ENCODE measurements around the gene TRPC4AP. TPM values are rescaled to one million over a fixed set of nuclear protein-coding genes. Genes with fewer than 3 reads are reported as not detected.
A peak's percentile ranks its signal among the peaks of the same experiment; 100 is the strongest.

The TRPC4AP gene
- total RNA-seq, 1 experiment from 2014 or later: 36.8 TPM

- no peaks in the 10 kb centered on the region for H3K9me3 ChIP-seq (replicated peaks)
Measured at GRCh38 chr20:34976286-34976685, 116.3 kb downstream of the TRPC4AP start.

GRCh38 chr20:34974246-34974645 lies 118.4 kb downstream of the TRPC4AP start:
- no peak for DNase-seq (ENCODE audit: low read depth in 1 of 2, low spot score in 2 of 2)
- no peaks in the 10 kb centered on the region for H3K9me3 ChIP-seq (replicated peaks)
- no peak overlapping the region for H3K27ac ChIP-seq
- no peak overlapping the region for H3K4me3 ChIP-seq
- peaks cover 5% of the 10 kb centered on the region for H3K4me1 ChIP-seq (replicated peaks)
- no peaks in the 10 kb centered on the region for H3K36me3 ChIP-seq
- no peaks in the 10 kb centered on the region for H3K27me3 ChIP-seq (replicated peaks)

More at GRCh38 chr20:34976286-34976685, 116.3 kb downstream of the TRPC4AP start:
- H3K27me3 ChIP-seq (replicated peaks): no peaks in the 10 kb centered on the region
- H3K4me1 ChIP-seq (replicated peaks): peaks cover 5% of the 10 kb centered on the region
- DNase-seq (ENCODE audit: low read depth in 1 of 2, low spot score in 2 of 2): no peak
- no peaks in the 10 kb centered on the region for H3K36me3 ChIP-seq
- no peak overlapping the region for H3K4me3 ChIP-seq
- H3K27ac ChIP-seq: no peak overlapping the region

- Histone ChIP-seq H3K27ac (no peak overlapping the region), H3K4me3 (no peak overlapping the region), H3K9me3 (replicated peaks) (no peaks in the 10 kb centered on the region), H3K36me3 (no peaks in the 10 kb centered on the region), H3K27me3 (replicated peaks) (no peaks in the 10 kb centered on the region), H3K4me1 (replicated peaks) (no peaks in the 10 kb centered on the region)
- DNase-seq (ENCODE audit: low read depth in 1 of 2, low spot score in 2 of 2): no peak
Measured at GRCh38 chr20:34971561-34972235, 120.9 kb downstream of the TRPC4AP start.

GRCh38 chr20:34970846-34971560 lies 121.6 kb downstream of the TRPC4AP start:
- no peaks in the 10 kb centered on the region for H3K27me3 ChIP-seq (replicated peaks)
- no peaks in the 10 kb centered on the region for H3K4me1 ChIP-seq (replicated peaks)
- H3K27ac ChIP-seq: no peak overlapping the region
- H3K9me3 ChIP-seq (replicated peaks): no peaks in the 10 kb centered on the region
- H3K36me3 ChIP-seq: no peaks in the 10 kb centered on the region
- DNase-seq (ENCODE audit: low read depth in 1 of 2, low spot score in 2 of 2): no peak
- no peak overlapping the region for H3K4me3 ChIP-seq

- Histone ChIP-seq H3K27ac (no peak overlapping the region), H3K4me1 (replicated peaks) (no peaks in the 10 kb centered on the region), H3K4me3 (no peak overlapping the region), H3K36me3 (no peaks in the 10 kb centered on the region), H3K9me3 (replicated peaks) (no peaks in the 10 kb centered on the region), H3K27me3 (replicated peaks) (no peaks in the 10 kb centered on the region)
- no peak for DNase-seq (ENCODE audit: low read depth in 1 of 2, low spot score in 2 of 2)
Measured at GRCh38 chr20:34970193-34970840, 122.3 kb downstream of the TRPC4AP start.

GRCh38 chr20:34968042-34968775 lies 124.4 kb downstream of the TRPC4AP start:
- H3K36me3 ChIP-seq: no peaks in the 10 kb centered on the region
- H3K27me3 ChIP-seq (replicated peaks): no peaks in the 10 kb centered on the region
- DNase-seq (ENCODE audit: low read depth in 1 of 2, low spot score in 2 of 2): no peak
- H3K9me3 ChIP-seq (replicated peaks): no peaks in the 10 kb centered on the region
- no peak overlapping the region for H3K27ac ChIP-seq
- no peak overlapping the region for H3K4me3 ChIP-seq
- H3K4me1 ChIP-seq (replicated peaks): peaks cover 6% of the 10 kb centered on the region

DNA sequence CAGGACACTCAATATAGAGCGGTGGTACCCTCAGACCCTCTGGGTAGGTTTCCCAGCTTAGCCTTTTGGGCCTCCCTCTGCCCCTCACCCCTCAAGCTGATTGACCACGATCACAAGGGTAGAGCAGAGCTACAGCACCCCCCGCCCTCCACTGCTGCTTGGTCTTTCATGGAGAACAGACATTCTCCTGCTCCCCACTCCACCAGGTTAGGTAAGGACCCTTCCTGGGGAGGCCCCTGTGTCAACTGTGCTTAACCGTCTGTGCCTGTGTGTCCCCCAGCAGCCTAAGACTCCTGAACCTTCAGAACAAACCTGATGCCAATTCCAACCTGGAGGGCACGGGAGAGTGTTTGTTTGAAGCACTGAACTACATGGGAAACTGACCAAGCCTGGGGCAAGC lies 125.2 kb downstream of the TRPC4AP start:
- Histone ChIP-seq H3K4me1 (replicated peaks) (peaks cover 6% of the 10 kb centered on the region), H3K4me3 (no peak overlapping the region), H3K27me3 (replicated peaks) (no peaks in the 10 kb centered on the region), H3K27ac (no peak overlapping the region), H3K36me3 (no peaks in the 10 kb centered on the region), H3K9me3 (replicated peaks) (no peaks in the 10 kb centered on the region)
- DNase-seq (ENCODE audit: low read depth in 1 of 2, low spot score in 2 of 2): no peak

DNA sequence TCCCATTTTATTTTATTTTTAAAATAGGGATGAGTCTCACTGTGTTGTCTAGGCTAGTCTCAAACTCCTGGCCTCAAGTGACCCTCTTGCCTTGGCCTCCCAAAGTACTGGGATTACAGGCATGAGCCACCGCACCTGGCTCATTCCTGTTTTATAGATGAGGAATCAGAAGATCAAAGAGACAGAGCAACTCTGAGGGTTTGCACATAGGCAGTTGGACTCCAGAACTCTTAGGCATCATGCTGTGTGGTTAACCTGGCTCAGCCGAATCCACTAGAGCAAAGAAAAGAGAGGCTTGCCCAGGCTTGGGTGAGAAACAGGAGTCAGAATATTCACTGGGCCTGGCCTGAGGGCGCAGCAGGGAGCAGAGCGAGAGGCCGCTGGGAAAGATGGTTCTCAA lies 127.6 kb downstream of the TRPC4AP start:
- H3K4me1 ChIP-seq (replicated peaks): peaks cover 6% of the 10 kb centered on the region
- no peaks in the 10 kb centered on the region for H3K36me3 ChIP-seq
- DNase-seq (ENCODE audit: low read depth in 1 of 2, low spot score in 2 of 2): no peak

GRCh38 chr20:34964486-34964885 lies 128.1 kb downstream of the TRPC4AP start:
- H3K27me3 ChIP-seq (replicated peaks): no peaks in the 10 kb centered on the region
- no peaks in the 10 kb centered on the region for H3K36me3 ChIP-seq
- peaks cover 6% of the 10 kb centered on the region for H3K4me1 ChIP-seq (replicated peaks)
- no peak overlapping the region for H3K27ac ChIP-seq
- DNase-seq (ENCODE audit: low read depth in 1 of 2, low spot score in 2 of 2): no peak
- H3K4me3 ChIP-seq: no peak overlapping the region
- no peaks in the 10 kb centered on the region for H3K9me3 ChIP-seq (replicated peaks)

More for the DNA sequence above, 127.6 kb downstream of the TRPC4AP start:
- H3K4me3 ChIP-seq: no peak overlapping the region
- H3K9me3 ChIP-seq (replicated peaks): no peaks in the 10 kb centered on the region
- H3K27me3 ChIP-seq (replicated peaks): no peaks in the 10 kb centered on the region
- no peak overlapping the region for H3K27ac ChIP-seq

- Histone ChIP-seq H3K36me3 (0 out of 2 replicates have a peak, but pooled peaks cover 2% of the 10 kb centered on the region), H3K27ac (no peak overlapping the region), H3K9me3 (replicated peaks) (no peaks in the 10 kb centered on the region), H3K4me3 (no peak overlapping the region), H3K4me1 (replicated peaks) (peaks cover 10% of the 10 kb centered on the region), H3K27me3 (replicated peaks) (no peaks in the 10 kb centered on the region)
- DNase-seq (ENCODE audit: low read depth in 1 of 2, low spot score in 2 of 2): no peak
Measured at GRCh38 chr20:34956751-34957472, 135.7 kb downstream of the TRPC4AP start.

GRCh38 chr20:34956041-34956458 lies 136.6 kb downstream of the TRPC4AP start:
- DNase-seq (ENCODE audit: low read depth in 1 of 2, low spot score in 2 of 2): no peak
- H3K9me3 ChIP-seq (replicated peaks): no peaks in the 10 kb centered on the region
- peak overlapping the region; percentile 81 for H3K27ac ChIP-seq
- H3K36me3 ChIP-seq: peaks cover 11% of the 10 kb centered on the region
- peak overlapping the region; percentile 58 for H3K4me3 ChIP-seq
- peaks cover 10% of the 10 kb centered on the region for H3K4me1 ChIP-seq (replicated peaks)
- H3K27me3 ChIP-seq (replicated peaks): no peaks in the 10 kb centered on the region

DNA sequence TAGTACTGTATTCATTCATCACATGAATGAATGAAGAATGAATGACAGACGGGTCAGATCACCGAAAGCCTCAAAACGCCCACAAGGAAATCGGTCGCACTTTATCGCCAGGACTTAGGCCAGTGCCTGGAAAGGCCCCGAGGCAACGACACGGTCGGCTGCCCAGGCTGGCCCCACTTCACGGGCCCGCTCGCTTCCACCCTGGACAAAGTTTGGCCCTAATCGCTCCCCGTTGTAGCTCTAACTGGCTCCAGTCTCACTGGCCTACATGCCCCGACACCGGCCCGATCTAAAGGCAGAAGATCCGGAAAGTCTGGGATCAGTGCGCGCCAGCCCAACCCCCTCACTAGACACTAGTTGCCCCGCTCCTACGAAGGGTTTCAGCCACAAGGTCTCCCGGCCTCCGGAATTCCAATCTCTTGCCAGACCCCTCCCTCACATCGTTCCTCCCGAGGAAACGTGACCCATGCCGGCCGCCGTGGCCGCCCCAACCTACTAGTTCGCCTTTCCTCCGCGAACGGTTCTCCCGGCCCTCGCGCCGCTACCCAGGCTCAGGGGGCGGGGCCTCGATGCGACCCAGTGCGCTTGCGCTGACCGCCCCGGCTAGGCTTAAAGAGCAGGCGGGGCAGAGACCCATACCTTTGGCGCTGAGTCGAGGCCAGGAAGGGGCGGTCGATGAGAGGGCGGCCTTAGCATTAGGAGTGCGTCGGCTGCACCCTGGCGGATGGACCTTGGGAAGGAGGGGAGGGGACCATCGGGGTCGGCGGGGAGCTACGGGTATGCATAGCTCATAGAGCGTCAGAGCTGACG lies 137.2 kb downstream of the TRPC4AP start, which contains the start of the genes GSS and MYH7B:
GSS (minus strand) TSS at position 576 of the 810 bp plus-strand sequence. CDS start 3,954 bp downstream, outside the sequence.
MYH7B (plus strand) TSS at position 638 of the 810 bp plus-strand sequence. CDS start 22,138 bp downstream, outside the sequence.
- Histone ChIP-seq H3K27me3 (replicated peaks) (no peaks in the 10 kb centered on the region), H3K36me3 (peaks cover 17% of the 10 kb centered on the region), H3K4me1 (replicated peaks) (peaks cover 10% of the 10 kb centered on the region), H3K27ac (peak within 1 kb of the TSS; percentile 81), H3K9me3 (replicated peaks) (no peaks in the 10 kb centered on the region), H3K4me3 (peak within 1 kb of the TSS; percentile 58)
- DNase-seq (ENCODE audit: low read depth in 1 of 2, low spot score in 2 of 2): peak; percentile 97 to 99
